HEK293 (cell line): ENCODE results near the gene SECTM1.

ENCODE experiments used
- ELK4 ChIP-seq: IDR thresholded peaks from 2 replicates; pipeline ENCODE4 v1.6.1; 2011; ENCODE audit warnings: mild to moderate bottlenecking, low read depth, low read length, borderline replicate concordance
- HOXA7 ChIP-seq: sonication (generic); formaldehyde crosslinking; IDR thresholded peaks from 2 replicates; pipeline ENCODE4 v1.8.1; 2022; ENCODE audit warnings: missing genetic modification reagents, borderline replicate concordance
- SCRT2 ChIP-seq: fragments of 450-650 bp; formaldehyde crosslinking; IDR thresholded peaks from 2 replicates; pipeline ENCODE4 v1.5.1; 2016; ENCODE audit warnings: missing biosample characterization, missing genetic modification characterization
- ZBTB48 ChIP-seq: fragments of 450-650 bp; formaldehyde crosslinking; IDR thresholded peaks from 2 replicates; pipeline ENCODE4 v1.5.1; 2016; ENCODE audit warnings: missing biosample characterization, missing genetic modification characterization
- ZBTB49 ChIP-seq: fragments of 450-650 bp; formaldehyde crosslinking; IDR thresholded peaks from 2 replicates; pipeline ENCODE4 v1.5.1; 2016; ENCODE audit warnings: missing biosample characterization, missing genetic modification characterization, low read depth
- ZNF10 ChIP-seq: fragments of 450-650 bp; formaldehyde crosslinking; IDR thresholded peaks from 2 replicates; pipeline ENCODE4 v1.5.1; 2017; ENCODE audit warnings: missing biosample characterization, missing genetic modification characterization
- ZNF26 ChIP-seq: fragments of 450-650 bp; formaldehyde crosslinking; IDR thresholded peaks from 2 replicates; pipeline ENCODE4 v1.5.1; 2016; ENCODE audit warnings: missing biosample characterization, missing genetic modification characterization
- ZNF423 ChIP-seq: fragments of 450-650 bp; formaldehyde crosslinking; IDR thresholded peaks from 2 replicates; pipeline ENCODE4 v1.5.1; 2016; ENCODE audit warnings: missing biosample characterization, missing genetic modification characterization
- ZNF658 ChIP-seq: fragments of 450-650 bp; formaldehyde crosslinking; IDR thresholded peaks from 2 replicates; pipeline ENCODE4; 2016; ENCODE audit warnings: missing biosample characterization, missing genetic modification characterization
- ZNF768 ChIP-seq: fragments of 450-650 bp; formaldehyde crosslinking; IDR thresholded peaks from 2 replicates; pipeline ENCODE4 v1.5.1; 2018; ENCODE audit warnings: missing biosample characterization, mild to moderate bottlenecking, missing genetic modification characterization
- ZSCAN30 ChIP-seq: fragments of 450-650 bp; IDR thresholded peaks from 2 replicates; pipeline ENCODE4 v1.5.1; 2018; ENCODE audit warnings: missing biosample characterization, mild to moderate bottlenecking, missing genetic modification characterization, moderate library complexity
- TF ChIP-seq, protein P1 (sequence below): fragments of 450-650 bp; formaldehyde crosslinking; IDR thresholded peaks from 2 replicates; pipeline ENCODE4 v1.5.1; 2016; ENCODE audit warnings: missing biosample characterization, missing genetic modification characterization
- TF ChIP-seq, protein P2 (sequence below): fragments of 450-650 bp; formaldehyde crosslinking; IDR thresholded peaks from 2 replicates; pipeline ENCODE4 v1.5.1; 2016; ENCODE audit warnings: missing biosample characterization, missing genetic modification characterization
- TF ChIP-seq, protein P3 (sequence below): fragments of 450-650 bp; formaldehyde crosslinking; optimal IDR thresholded peaks from 2 replicates; pipeline ENCODE3; 2016; ENCODE audit warnings: missing biosample characterization, mild to moderate bottlenecking, missing genetic modification characterization

DNA sequence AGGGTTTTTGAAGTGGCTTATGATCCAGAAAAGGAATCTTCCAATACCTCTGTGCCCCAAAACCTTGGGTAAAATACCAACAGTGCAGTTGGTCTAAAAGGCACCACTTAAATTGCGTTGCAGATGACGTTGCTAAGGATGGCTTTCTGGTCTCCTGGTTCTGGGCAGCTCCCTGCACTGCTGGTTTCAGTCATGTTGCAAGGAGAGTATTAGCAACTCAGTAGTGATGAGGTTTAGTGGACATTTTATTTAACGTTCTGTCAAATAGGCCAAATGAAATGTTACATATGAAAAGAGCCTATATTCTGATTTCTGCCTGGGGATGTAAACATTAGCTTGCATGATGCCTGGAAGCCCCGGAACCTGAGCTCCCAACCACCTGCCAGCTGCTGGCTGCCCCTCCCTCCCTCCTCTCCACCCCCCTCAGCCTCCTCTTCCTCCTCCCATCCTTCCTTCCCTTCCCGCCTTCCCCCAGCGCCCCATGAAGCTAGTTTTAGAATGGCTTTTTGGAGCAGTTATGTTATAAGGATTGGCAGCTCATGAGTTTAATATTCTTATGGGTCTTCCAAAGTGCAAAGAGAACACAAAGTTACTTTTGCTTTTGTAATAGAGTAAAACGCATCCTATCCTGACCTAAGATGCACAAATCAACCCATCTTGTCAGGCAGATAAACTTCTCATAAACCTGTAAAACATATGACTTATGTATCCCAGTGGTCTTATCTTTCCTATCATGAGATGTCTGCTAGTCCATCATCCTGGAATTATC lies 36.9 kb downstream of the SECTM1 start:
- TF ChIP-seq, protein P1, sequence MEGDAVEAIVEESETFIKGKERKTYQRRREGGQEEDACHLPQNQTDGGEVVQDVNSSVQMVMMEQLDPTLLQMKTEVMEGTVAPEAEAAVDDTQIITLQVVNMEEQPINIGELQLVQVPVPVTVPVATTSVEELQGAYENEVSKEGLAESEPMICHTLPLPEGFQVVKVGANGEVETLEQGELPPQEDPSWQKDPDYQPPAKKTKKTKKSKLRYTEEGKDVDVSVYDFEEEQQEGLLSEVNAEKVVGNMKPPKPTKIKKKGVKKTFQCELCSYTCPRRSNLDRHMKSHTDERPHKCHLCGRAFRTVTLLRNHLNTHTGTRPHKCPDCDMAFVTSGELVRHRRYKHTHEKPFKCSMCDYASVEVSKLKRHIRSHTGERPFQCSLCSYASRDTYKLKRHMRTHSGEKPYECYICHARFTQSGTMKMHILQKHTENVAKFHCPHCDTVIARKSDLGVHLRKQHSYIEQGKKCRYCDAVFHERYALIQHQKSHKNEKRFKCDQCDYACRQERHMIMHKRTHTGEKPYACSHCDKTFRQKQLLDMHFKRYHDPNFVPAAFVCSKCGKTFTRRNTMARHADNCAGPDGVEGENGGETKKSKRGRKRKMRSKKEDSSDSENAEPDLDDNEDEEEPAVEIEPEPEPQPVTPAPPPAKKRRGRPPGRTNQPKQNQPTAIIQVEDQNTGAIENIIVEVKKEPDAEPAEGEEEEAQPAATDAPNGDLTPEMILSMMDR (tag by site-specific recombination): no peak
- TF ChIP-seq ZNF768 (tag by site-specific recombination) (no peak), ZNF26 (tag by site-specific recombination) (no peak), HOXA7 (no peak), ZNF423 (tag by site-specific recombination) (no peak), ZBTB48 (no peak), ZNF10 (no peak), SCRT2 (tag by site-specific recombination) (no peak), ZSCAN30 (tag by site-specific recombination) (no peak), ZNF658 (tag by site-specific recombination) (no peak), ZBTB49 (tag by site-specific recombination) (no peak), ELK4 (no peak)
- TF ChIP-seq, protein P2, sequence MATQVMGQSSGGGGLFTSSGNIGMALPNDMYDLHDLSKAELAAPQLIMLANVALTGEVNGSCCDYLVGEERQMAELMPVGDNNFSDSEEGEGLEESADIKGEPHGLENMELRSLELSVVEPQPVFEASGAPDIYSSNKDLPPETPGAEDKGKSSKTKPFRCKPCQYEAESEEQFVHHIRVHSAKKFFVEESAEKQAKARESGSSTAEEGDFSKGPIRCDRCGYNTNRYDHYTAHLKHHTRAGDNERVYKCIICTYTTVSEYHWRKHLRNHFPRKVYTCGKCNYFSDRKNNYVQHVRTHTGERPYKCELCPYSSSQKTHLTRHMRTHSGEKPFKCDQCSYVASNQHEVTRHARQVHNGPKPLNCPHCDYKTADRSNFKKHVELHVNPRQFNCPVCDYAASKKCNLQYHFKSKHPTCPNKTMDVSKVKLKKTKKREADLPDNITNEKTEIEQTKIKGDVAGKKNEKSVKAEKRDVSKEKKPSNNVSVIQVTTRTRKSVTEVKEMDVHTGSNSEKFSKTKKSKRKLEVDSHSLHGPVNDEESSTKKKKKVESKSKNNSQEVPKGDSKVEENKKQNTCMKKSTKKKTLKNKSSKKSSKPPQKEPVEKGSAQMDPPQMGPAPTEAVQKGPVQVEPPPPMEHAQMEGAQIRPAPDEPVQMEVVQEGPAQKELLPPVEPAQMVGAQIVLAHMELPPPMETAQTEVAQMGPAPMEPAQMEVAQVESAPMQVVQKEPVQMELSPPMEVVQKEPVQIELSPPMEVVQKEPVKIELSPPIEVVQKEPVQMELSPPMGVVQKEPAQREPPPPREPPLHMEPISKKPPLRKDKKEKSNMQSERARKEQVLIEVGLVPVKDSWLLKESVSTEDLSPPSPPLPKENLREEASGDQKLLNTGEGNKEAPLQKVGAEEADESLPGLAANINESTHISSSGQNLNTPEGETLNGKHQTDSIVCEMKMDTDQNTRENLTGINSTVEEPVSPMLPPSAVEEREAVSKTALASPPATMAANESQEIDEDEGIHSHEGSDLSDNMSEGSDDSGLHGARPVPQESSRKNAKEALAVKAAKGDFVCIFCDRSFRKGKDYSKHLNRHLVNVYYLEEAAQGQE (tag by site-specific recombination): no peak
- TF ChIP-seq, protein P3, sequence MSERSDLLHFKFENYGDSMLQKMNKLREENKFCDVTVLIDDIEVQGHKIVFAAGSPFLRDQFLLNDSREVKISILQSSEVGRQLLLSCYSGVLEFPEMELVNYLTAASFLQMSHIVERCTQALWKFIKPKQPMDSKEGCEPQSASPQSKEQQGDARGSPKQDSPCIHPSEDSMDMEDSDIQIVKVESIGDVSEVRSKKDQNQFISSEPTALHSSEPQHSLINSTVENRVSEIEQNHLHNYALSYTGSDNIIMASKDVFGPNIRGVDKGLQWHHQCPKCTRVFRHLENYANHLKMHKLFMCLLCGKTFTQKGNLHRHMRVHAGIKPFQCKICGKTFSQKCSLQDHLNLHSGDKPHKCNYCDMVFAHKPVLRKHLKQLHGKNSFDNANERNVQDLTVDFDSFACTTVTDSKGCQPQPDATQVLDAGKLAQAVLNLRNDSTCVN (tag by site-specific recombination): no peak
